Endodermal cell (in vitro differentiated cells): Measurements from ENCODE around the gene CIPC. TPM values are rescaled to one million over a fixed set of nuclear protein-coding genes. Genes with fewer than 3 reads are reported as not detected.

Source experiments
- DNase-seq: peaks from one replicate; pipeline ENCODE4 v3.0.0-alpha.2; 2017
- H3K27ac ChIP-seq: 2 replicates; pipeline ENCODE4 v1.5.1; 2013; ENCODE audit warnings: mild to moderate bottlenecking, low read depth, low read length, moderate library complexity
- H3K27me3 ChIP-seq: 2 replicates; pipeline ENCODE4 v1.6.1; 2013; ENCODE audit warnings: mild to moderate bottlenecking, low read length, moderate library complexity; ENCODE audit not compliant: insufficient read depth, control insufficient read depth, poor library complexity, severe bottlenecking
- H3K36me3 ChIP-seq: 2 replicates; pipeline ENCODE4 v1.7.0; 2013; ENCODE audit warnings: mild to moderate bottlenecking, low read length, moderate library complexity; ENCODE audit not compliant: control insufficient read depth, insufficient read depth
- H3K4me1 ChIP-seq: one replicate; pipeline ENCODE4 v1.7.0; 2013; ENCODE audit warnings: low read length; ENCODE audit not compliant: control insufficient read depth, insufficient read depth
- H3K4me3 ChIP-seq: 2 replicates; pipeline ENCODE4 v1.5.1; 2013; ENCODE audit warnings: mild to moderate bottlenecking, low read length, moderate library complexity
- H3K9ac ChIP-seq: 2 replicates; pipeline ENCODE4 v1.6.1; 2013; ENCODE audit warnings: mild to moderate bottlenecking, low read length, moderate library complexity; ENCODE audit not compliant: poor library complexity, severe bottlenecking; ENCODE audit errors: extremely low read depth
- H3K9me3 ChIP-seq: 2 replicates; pipeline ENCODE4 v1.6.1; 2013; ENCODE audit warnings: mild to moderate bottlenecking, low read length, moderate library complexity; ENCODE audit not compliant: control insufficient read depth
- H3K27ac Mint-ChIP-seq: 2 replicates; pipeline ENCODE4 v1.8.0; 2020; ENCODE audit warnings: mixed read lengths
- H3K27me3 Mint-ChIP-seq: 2 replicates; pipeline ENCODE4 v1.8.0; 2021; ENCODE audit warnings: mild to moderate bottlenecking, mixed read lengths; ENCODE audit not compliant: insufficient read depth
- H3K36me3 Mint-ChIP-seq: 2 replicates; pipeline ENCODE4 v1.8.0; 2020; ENCODE audit warnings: low read depth, mixed read lengths
- H3K4me1 Mint-ChIP-seq: 2 replicates; pipeline ENCODE4 v1.8.0; 2020; ENCODE audit warnings: mixed read lengths
- H3K4me3 Mint-ChIP-seq: 2 replicates; pipeline ENCODE4 v1.8.0; 2020; ENCODE audit warnings: mild to moderate bottlenecking, moderate library complexity, mixed read lengths
- H3K9me3 Mint-ChIP-seq: 2 replicates; pipeline ENCODE4 v1.8.0; 2020; ENCODE audit warnings: mild to moderate bottlenecking, mixed read lengths
- WGBS, 2 experiments: methylation state at CpG; one replicate each; pipeline versions ENCODE4 v1.1.5 to v1.1.7; 2013; ENCODE audit warnings: missing lambda C conversion rate in 2 of 2, mixed read lengths in 1 of 2; ENCODE audit not compliant: insufficient coverage in 1 of 2, insufficient read length in 1 of 2; 5-methylcytosine and 5-hydroxymethylcytosine counted together
- total RNA-seq, 2 donors: library from RNA; stranded (reverse); fragmentation: NEBNext Ultra II Directional in 1 of 2; extraction: Animal tissue kit (Norgen Biotek cat#: 25700) in 1 of 2; gene quantifications; 2 replicates in 1 of 2; 3 replicates in 1 of 2; pipeline ENCODE4 v1.2.1, GENCODE V29; 2021
- TF ChIP-seq, protein P1 (sequence below): fragments of 200-600 bp; sonication (generic); conservative IDR thresholded peaks from 2 replicates; pipeline ENCODE4 v1.5.0; 2021; ENCODE audit warnings: antibody characterized with exemption, mild to moderate bottlenecking

Gene CIPC
- total RNA-seq, 2 donors from 2014 or later = 16.2 to 22.5 TPM

DNA sequence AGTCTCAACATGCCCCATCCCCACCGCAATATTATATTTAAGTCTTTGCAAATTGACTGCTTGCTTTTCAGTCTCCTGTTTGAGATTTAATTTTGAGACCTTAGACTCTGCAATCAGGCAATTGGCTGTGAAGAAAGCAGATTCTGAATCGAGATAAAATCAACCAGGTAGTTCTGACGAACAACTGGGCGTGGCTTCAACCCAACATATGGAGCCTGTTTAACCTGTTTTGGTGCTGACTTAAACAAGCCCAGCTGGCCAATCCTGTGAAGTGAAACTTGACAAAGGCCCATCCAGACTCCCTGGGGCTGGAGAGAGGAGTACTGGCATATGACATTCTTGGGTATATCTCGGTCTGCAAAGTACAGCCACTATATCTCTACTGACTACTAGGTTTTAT lies 9.8 kb upstream of the CIPC start:
- Mint-ChIP-seq H3K27ac (peak overlapping the region; percentile 93), H3K4me3 (peak overlapping the region; percentile 24), H3K9me3 (peaks cover 28% of the 10 kb centered on the region), H3K36me3 (peaks cover 3% of the 10 kb centered on the region), H3K4me1 (peaks cover 39% of the 10 kb centered on the region), H3K27me3 (no peaks in the 10 kb centered on the region)
- Histone ChIP-seq H3K27ac (no peak overlapping the region), H3K27me3 (no peaks in the 10 kb centered on the region), H3K4me1 (peaks cover 17% of the 10 kb centered on the region), H3K9ac (no peak overlapping the region), H3K36me3 (no peaks in the 10 kb centered on the region), H3K4me3 (no peak overlapping the region), H3K9me3 (peaks cover 21% of the 10 kb centered on the region)
- TF ChIP-seq, protein P1, sequence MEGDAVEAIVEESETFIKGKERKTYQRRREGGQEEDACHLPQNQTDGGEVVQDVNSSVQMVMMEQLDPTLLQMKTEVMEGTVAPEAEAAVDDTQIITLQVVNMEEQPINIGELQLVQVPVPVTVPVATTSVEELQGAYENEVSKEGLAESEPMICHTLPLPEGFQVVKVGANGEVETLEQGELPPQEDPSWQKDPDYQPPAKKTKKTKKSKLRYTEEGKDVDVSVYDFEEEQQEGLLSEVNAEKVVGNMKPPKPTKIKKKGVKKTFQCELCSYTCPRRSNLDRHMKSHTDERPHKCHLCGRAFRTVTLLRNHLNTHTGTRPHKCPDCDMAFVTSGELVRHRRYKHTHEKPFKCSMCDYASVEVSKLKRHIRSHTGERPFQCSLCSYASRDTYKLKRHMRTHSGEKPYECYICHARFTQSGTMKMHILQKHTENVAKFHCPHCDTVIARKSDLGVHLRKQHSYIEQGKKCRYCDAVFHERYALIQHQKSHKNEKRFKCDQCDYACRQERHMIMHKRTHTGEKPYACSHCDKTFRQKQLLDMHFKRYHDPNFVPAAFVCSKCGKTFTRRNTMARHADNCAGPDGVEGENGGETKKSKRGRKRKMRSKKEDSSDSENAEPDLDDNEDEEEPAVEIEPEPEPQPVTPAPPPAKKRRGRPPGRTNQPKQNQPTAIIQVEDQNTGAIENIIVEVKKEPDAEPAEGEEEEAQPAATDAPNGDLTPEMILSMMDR = no peak
- DNase-seq = peak; percentile 96
- 43 to 66% methylated on average over 4 to 5 of the region's 5 CpGs for WGBS, 2 experiments

DNA sequence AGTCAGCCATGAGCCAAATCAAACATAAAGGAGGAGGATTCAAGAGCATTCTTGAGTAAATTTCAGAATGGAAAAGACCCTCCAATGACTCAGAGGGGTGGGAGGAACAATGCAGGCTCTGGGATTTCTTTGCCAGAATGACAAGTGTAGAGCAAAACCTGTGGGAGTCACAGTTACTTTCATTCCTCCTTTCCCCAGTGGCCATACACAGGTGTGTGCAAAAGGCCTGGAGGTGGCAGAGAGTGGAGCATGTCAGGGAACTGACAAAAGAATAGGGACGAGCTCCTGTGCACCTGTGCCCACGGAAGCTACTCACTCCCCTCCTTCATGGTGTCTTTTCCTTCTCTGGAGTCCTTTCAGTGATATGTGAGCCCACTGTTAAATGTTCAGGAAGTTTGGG lies 9.4 kb upstream of the CIPC start:
- H3K27me3 Mint-ChIP-seq = no peaks in the 10 kb centered on the region
- peaks cover 3% of the 10 kb centered on the region for H3K36me3 Mint-ChIP-seq
- H3K4me3 Mint-ChIP-seq = peak overlapping the region; percentile 24
- Histone ChIP-seq H3K9me3 (peaks cover 21% of the 10 kb centered on the region), H3K4me1 (peaks cover 17% of the 10 kb centered on the region), H3K27ac (no peak overlapping the region), H3K36me3 (no peaks in the 10 kb centered on the region), H3K27me3 (no peaks in the 10 kb centered on the region), H3K4me3 (no peak overlapping the region), H3K9ac (no peak overlapping the region)
- TF ChIP-seq, protein P1 = no peak
- peak overlapping the region; percentile 93 for H3K27ac Mint-ChIP-seq
- 79 to 89% methylated on average over 2 of the region's 2 CpGs for WGBS, 2 experiments
- H3K4me1 Mint-ChIP-seq = peaks cover 38% of the 10 kb centered on the region
- peak; percentile 67 for DNase-seq
- H3K9me3 Mint-ChIP-seq = peaks cover 28% of the 10 kb centered on the region

DNA sequence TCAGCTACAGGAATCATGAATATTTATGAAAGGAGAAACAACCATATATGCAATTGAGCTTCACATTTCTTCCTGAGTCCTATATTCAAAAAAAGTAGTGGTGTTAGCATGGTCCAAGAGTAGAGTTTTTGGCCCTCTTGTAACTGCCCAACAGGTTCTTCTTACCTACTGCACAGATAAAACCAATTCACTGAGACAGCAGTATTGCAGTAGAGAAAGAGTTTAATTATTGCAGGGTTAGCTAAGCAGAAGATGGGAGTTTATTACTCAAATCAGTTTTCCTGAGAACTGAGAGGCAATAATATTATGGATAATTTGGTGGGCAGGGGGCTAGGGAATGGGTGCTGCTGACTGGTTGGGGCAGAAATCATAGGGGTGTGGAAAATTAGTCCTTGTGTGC lies 6.5 kb upstream of the CIPC start:
- Mint-ChIP-seq H3K27me3 (no peaks in the 10 kb centered on the region), H3K27ac (no peak overlapping the region), H3K9me3 (peaks cover 28% of the 10 kb centered on the region), H3K4me3 (no peak overlapping the region), H3K36me3 (peaks cover 3% of the 10 kb centered on the region), H3K4me1 (peaks cover 20% of the 10 kb centered on the region)
- DNase-seq = no peak
- H3K27ac ChIP-seq = no peak overlapping the region
- H3K36me3 ChIP-seq = no peaks in the 10 kb centered on the region
- TF ChIP-seq, protein P1 = no peak
- no peak overlapping the region for H3K9ac ChIP-seq
- H3K9me3 ChIP-seq = peaks cover 21% of the 10 kb centered on the region
- H3K27me3 ChIP-seq = no peaks in the 10 kb centered on the region
- H3K4me3 ChIP-seq = no peak overlapping the region
- H3K4me1 ChIP-seq = no peaks in the 10 kb centered on the region
